Measurements from ENCODE around the gene KCTD13.

- TF ChIP-seq, protein P1, sequence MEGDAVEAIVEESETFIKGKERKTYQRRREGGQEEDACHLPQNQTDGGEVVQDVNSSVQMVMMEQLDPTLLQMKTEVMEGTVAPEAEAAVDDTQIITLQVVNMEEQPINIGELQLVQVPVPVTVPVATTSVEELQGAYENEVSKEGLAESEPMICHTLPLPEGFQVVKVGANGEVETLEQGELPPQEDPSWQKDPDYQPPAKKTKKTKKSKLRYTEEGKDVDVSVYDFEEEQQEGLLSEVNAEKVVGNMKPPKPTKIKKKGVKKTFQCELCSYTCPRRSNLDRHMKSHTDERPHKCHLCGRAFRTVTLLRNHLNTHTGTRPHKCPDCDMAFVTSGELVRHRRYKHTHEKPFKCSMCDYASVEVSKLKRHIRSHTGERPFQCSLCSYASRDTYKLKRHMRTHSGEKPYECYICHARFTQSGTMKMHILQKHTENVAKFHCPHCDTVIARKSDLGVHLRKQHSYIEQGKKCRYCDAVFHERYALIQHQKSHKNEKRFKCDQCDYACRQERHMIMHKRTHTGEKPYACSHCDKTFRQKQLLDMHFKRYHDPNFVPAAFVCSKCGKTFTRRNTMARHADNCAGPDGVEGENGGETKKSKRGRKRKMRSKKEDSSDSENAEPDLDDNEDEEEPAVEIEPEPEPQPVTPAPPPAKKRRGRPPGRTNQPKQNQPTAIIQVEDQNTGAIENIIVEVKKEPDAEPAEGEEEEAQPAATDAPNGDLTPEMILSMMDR (IDR thresholded peaks at IDR 0.05) = no peak
- TF ChIP-seq EP300 (IDR thresholded peaks at IDR 0.05) = no peak
- TF ChIP-seq POLR2A (IDR thresholded peaks at IDR 0.05) = no peak
- TF ChIP-seq POLR2AphosphoS5 (IDR thresholded peaks at IDR 0.05) = no peak
These were observed 13.9 kb downstream of the KCTD13 start for GRCh38 chr16:29912087-29912486.
